GM18517 (cell line): ENCODE results near the gene CLCF1.

Experiments used
- ATAC-seq: cut with Tn5 transposase; IDR thresholded peaks from one replicate; pipeline ENCODE4 v1.9.1; 2021; ENCODE audit warnings: mild to moderate bottlenecking, moderate library complexity; ENCODE audit not compliant: unreplicated experiment

CLCF1 gene

GRCh38 chr11:67364169-67364568, 9.2 kb downstream of the CLCF1 start:
- no peak for ATAC-seq

- no peak for ATAC-seq
Measured at GRCh38 chr11:67357831-67358670, 15.3 kb downstream of the CLCF1 start.

- no peak for ATAC-seq
Measured at GRCh38 chr11:67356864-67357561, 16.4 kb downstream of the CLCF1 start.

GRCh38 chr11:67356387-67356863, 17.0 kb downstream of the CLCF1 start:
- no peak for ATAC-seq

GRCh38 chr11:67355794-67356386, 17.5 kb downstream of the CLCF1 start:
- ATAC-seq: no peak

DNA sequence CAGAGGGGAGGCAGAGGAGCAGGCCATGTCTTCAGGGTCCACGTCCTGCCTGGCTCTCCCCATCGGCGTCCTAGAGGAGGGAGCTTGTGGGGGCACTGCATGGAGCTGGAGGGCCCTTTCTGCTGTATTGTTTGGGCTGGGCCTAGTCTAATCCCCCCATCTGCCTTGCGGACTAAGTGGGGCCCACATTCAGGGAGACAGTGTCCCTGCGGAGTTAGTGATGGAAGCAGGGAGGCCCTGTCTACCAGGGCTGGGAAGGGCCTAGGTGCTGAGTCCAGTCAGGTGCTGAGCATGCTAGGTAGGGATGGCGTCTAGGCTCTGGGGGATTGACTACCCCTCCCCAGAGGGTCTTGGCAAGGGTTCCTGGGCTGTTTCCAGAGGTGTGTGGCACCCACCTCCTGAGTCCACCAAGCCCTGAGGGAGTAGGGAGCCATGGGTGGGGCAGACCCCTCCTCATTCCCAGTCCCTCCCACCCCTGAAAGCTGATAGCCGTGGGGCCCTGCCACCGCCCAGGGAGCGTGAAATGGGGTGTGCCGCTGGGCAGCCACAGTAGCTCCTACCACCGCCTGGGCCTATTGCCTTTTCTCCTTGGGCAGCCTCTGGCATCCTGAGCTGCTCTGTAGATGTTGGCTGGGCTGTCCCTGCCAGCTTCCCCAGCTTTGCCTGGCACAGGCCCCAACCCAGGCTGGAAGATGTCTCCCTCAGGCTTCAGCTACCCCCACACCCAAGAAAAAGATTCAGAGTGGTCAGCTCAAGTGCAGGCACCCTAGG, 18.2 kb downstream of the CLCF1 start:
- ATAC-seq: no peak

DNA sequence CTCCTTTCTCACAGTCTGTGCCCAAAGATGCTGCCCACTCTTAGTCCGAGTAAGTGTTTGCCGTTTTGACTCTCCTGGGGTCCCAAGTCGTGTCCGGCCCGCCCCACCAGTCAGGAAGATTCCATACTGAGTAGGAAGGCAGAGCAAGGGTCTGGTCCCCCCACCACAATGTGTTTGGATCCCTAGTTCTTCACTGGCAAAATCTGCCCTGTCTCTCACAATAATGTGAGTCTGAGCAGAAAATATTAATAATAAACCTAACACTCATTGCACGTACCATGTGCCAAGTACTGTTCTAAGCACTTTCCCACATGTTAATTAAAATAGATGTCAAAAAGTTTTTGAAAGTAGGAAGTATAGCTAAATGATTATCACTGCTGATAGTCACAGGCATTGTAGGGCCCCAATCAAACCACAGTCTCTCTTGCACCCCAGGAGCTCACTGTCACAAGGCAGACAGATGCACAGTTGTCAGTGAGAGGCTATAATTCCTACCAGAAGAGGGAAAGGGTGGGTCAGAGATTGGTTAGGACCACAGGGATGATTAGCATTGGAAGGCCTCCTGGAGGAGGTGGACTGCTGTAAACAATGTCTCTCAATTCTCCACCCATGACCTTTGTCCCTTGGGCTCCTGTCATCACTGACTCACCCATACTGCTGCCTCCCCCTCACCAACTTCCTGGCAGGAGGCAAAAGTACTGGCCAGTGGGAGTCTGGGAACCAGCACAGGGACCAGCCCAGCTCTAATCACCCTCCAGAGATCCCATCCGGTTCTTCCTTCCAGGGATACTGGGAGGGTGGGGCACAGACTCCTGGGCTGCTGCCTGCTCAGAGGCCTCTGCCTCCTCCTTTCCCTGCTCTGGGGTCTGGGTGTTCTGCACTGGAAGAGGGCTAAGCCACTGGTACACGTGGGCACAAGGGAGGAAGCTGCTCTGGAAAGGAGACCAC, 19.0 kb downstream of the CLCF1 start:
- no peak for ATAC-seq

- peak; percentile 72 for ATAC-seq
Measured at GRCh38 chr11:67353317-67354074, 19.9 kb downstream of the CLCF1 start, which contains the start of gene POLD4. POLD4 (minus strand) TSS chr11:67353546; CDS start chr11:67353399, 147 bp downstream.

GRCh38 chr11:67352546-67353316, 20.7 kb downstream of the CLCF1 start:
- peak; percentile 10 for ATAC-seq

DNA sequence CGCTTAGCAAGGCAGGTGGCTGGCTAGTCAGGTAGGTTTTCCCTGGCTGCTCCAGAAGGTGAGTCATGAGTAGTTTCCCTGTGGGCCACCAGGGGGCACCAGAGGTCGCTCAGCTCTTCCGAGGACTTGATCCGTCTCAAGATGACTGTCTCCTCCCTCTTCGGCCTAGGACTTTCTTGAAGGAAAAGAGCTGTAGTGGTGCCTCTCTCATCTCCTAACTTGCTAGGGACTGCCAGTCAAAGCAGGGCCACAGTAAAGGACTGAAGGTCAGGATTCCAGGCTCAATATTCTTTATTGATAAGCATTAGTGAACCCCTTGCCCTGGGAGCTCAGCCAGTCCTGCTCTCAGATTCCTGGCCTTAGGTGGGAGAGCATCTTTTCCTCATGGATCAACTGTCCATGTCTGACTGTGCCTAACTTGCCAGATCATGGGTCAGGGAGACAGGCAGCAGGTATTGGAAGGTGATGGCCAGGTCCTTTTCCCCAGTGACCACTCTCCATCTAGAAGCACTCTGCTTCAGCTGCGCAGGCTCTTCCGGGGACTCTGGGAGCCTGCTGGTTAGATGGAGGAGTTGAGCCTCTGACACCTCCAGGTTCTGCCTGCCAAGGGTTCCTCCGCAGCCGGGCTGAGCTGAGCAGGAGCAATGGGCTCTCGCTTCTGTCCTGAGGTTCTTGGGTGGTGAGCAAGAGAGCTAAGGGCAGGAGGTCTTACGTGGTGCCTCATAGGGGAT, 22.0 kb downstream of the CLCF1 start:
- no peak for ATAC-seq

DNA sequence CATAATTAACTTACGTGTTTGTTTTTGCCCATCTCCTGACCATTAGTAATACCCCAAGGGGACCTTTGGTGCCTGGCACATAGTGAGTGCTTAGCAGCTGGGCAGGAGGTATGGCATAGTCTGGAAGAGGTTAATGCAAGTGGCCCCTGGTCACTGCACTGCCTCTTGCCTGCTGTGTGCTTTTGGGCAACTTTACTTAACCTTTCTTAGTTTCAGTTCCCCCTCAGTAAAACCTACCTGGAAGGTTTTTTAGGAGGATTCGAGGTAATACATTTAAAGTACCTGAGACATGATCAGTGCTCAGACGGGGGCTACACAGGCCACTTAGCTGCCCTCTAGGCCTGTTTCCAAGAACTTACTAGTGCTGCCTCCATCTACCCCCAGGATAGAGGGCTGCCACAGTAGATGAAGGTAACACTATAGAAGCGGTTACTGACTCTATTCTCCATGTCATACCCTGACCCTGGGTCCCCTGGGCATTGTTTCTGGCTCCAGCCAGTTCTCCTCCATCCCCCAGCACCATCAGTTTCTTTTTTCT, 23.4 kb downstream of the CLCF1 start:
- no peak for ATAC-seq

- no peak for ATAC-seq
Measured at GRCh38 chr11:67349457-67349856, 23.9 kb downstream of the CLCF1 start.

DNA sequence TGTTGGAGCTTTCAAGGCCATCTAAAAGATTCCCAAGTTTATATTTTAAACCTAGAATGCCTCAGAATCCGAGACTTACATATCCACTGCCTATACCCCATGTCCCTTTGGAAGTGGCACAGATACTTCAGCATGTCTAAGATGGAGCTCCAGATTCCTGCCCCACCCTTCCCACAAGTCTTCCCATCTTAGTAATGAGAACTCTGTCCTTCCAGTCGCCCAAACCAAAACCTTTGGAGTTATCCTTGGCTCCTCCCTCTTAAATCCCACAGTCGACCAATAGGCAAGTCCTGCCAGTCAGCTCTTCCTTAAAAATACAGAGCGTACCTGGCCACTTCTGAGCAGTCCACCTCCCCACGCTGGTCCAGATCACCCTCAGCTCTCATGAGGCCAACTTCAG, 24.4 kb downstream of the CLCF1 start:
- no peak for ATAC-seq

- ATAC-seq: no peak
Measured at GRCh38 chr11:67347964-67348749, 25.2 kb downstream of the CLCF1 start.

DNA sequence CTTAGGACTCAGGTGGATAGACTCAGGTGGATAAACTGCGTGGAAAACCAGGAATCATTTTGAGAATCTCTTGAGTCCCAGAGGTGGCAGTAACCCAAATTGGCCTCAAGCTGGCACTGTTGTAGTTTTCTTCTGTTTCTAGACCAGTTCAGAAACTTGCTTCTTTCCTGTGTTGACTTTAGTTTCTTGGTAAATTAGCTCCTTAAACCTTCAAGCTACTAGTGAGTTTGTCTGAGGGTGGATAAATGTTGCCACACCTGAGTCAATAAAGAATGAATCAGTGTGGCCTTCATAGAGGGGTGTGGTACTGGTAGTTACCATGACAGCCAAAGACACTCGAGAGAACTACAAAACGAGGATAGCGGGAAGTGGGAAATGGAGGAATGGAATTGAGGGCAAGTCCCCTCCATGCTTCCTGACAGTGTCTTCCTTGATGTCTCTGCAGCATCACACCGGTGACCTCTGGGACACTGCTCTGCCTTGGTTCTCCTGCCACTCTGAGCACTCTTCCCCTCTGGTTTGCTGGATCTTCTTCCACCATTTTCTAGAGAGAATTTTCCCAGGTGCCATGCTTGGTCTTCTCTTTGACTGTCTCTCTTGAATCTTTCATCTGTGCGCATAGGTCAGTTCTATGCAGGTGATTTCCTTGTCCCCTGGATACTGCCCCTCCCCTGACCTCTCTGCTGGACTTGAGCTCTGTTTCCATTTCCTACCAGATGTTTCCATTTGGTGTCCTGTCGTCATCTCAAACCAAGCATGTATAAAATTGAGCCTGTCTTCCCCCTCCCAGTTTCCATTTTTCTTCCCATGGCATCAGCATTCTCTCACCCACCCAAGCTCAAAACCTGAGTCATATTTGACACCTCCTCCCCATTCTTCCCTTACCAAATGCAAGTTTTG, 27.2 kb downstream of the CLCF1 start:
- no peak for ATAC-seq
